ENCODE results near the gene SOX12.

The SOX12 gene

GRCh38 chr20:278181-278580, 47.2 kb upstream of the SOX12 start:
- H3K4me3 ChIP-seq (ENCODE audit: insufficient read depth in 1 of 2, low read depth in 1 of 2, low read length in 2 of 2), result no peak overlapping the region
- H3K36me3 ChIP-seq (ENCODE audit: control insufficient read depth in 1 of 2, insufficient read depth in 2 of 2, low read depth in 1 of 2, low read length in 2 of 2), result peaks cover 19 to 57% of the 10 kb centered on the region in 2 experiments
- no peak overlapping the region for H2BK5ac ChIP-seq (ENCODE audit: low read depth, low read length, poor library complexity, severe bottlenecking)
- H3K18ac ChIP-seq (ENCODE audit: low read depth in 1 of 2, low read length in 2 of 2), result no peak overlapping the region
- no peak overlapping the region for H3K9ac ChIP-seq (ENCODE audit: low read length)
- no peak overlapping the region for H2AFZ ChIP-seq (ENCODE audit: low read depth, low read length)
- H4K91ac ChIP-seq (ENCODE audit: low read length), result no peak overlapping the region
- H3K4me1 ChIP-seq (ENCODE audit: control insufficient read depth, insufficient read depth, low read depth, low read length), result no peaks in the 10 kb centered on the region
- H3K23ac ChIP-seq (ENCODE audit: low read length in 2 of 2), result no peak overlapping the region
- no peak for DNase-seq
- no peak overlapping the region for H2BK120ac ChIP-seq (ENCODE audit: low read depth, low read length)
- H2BK12ac ChIP-seq (ENCODE audit: low read length in 2 of 2), result no peak overlapping the region
- 95% methylated on average over 5 of the region's 5 CpGs for WGBS
- no peak overlapping the region for H3K4ac ChIP-seq (ENCODE audit: low read depth in 1 of 2, low read length in 2 of 2)
- H3K14ac ChIP-seq (ENCODE audit: low read length in 2 of 2), result no peak overlapping the region
- H3K9me3 ChIP-seq (ENCODE audit: control insufficient read depth, low read length), result no peaks in the 10 kb centered on the region
- no peaks in the 10 kb centered on the region for H3K27me3 ChIP-seq (ENCODE audit: control insufficient read depth in 1 of 2, insufficient read depth in 1 of 2, low read length in 2 of 2)
- no peak overlapping the region for H2BK15ac ChIP-seq (ENCODE audit: low read depth, poor library complexity, severe bottlenecking)
- no peak overlapping the region for H3K4me2 ChIP-seq (ENCODE audit: low read length, poor library complexity, severe bottlenecking)
- H3K27ac ChIP-seq (ENCODE audit: low read length, poor library complexity, severe bottlenecking), result no peak overlapping the region
- no peak overlapping the region for H4K8ac ChIP-seq (ENCODE audit: low read length)
- peaks cover 1% of the 10 kb centered on the region for H3K79me1 ChIP-seq (replicated peaks; ENCODE audit: low read length, poor library complexity, severe bottlenecking)
- no peak overlapping the region for H2AK5ac ChIP-seq (ENCODE audit: low read length, severe bottlenecking)

- Histone ChIP-seq H2BK15ac (ENCODE audit: low read depth, poor library complexity, severe bottlenecking) (no peak overlapping the region), H3K4ac (ENCODE audit: low read depth in 1 of 2, low read length in 2 of 2) (no peak overlapping the region), H2BK12ac (ENCODE audit: low read length in 2 of 2) (no peak overlapping the region), H2AK5ac (ENCODE audit: low read length, severe bottlenecking) (no peak overlapping the region), H3K9me3 (ENCODE audit: control insufficient read depth, low read length) (no peaks in the 10 kb centered on the region), H3K23ac (ENCODE audit: low read length in 2 of 2) (no peak overlapping the region), H3K14ac (ENCODE audit: low read length in 2 of 2) (no peak overlapping the region), H3K4me3 (ENCODE audit: insufficient read depth in 1 of 2, low read depth in 1 of 2, low read length in 2 of 2) (peak overlapping the region in 1 of 2 experiments; percentile 66), H3K27ac (ENCODE audit: low read length, poor library complexity, severe bottlenecking) (no peak overlapping the region), H3K27me3 (ENCODE audit: control insufficient read depth in 1 of 2, insufficient read depth in 1 of 2, low read length in 2 of 2) (no peaks in the 10 kb centered on the region), H3K4me1 (ENCODE audit: control insufficient read depth, insufficient read depth, low read depth, low read length) (no peaks in the 10 kb centered on the region), H3K9ac (ENCODE audit: low read length) (no peak overlapping the region), H2BK5ac (ENCODE audit: low read depth, low read length, poor library complexity, severe bottlenecking) (no peak overlapping the region), H2BK120ac (ENCODE audit: low read depth, low read length) (no peak overlapping the region), H4K91ac (ENCODE audit: low read length) (no peak overlapping the region), H3K18ac (ENCODE audit: low read depth in 1 of 2, low read length in 2 of 2) (no peak overlapping the region), H3K36me3 (ENCODE audit: control insufficient read depth in 1 of 2, insufficient read depth in 2 of 2, low read depth in 1 of 2, low read length in 2 of 2) (peaks cover 23 to 60% of the 10 kb centered on the region in 2 experiments), H3K79me1 (replicated peaks; ENCODE audit: low read length, poor library complexity, severe bottlenecking) (peaks cover 1% of the 10 kb centered on the region), H4K8ac (ENCODE audit: low read length) (no peak overlapping the region), H2AFZ (ENCODE audit: low read depth, low read length) (no peak overlapping the region), H3K4me2 (ENCODE audit: low read length, poor library complexity, severe bottlenecking) (no peak overlapping the region)
- 80% methylated on average over 45 of the region's 88 CpGs for WGBS
- no peak for DNase-seq
These were observed 46.5 kb upstream of the SOX12 start for GRCh38 chr20:278607-279571.

- Histone ChIP-seq H3K27ac (ENCODE audit: low read length, poor library complexity, severe bottlenecking) (no peak overlapping the region), H3K4me2 (ENCODE audit: low read length, poor library complexity, severe bottlenecking) (no peak overlapping the region), H2BK15ac (ENCODE audit: low read depth, poor library complexity, severe bottlenecking) (no peak overlapping the region), H3K27me3 (ENCODE audit: control insufficient read depth in 1 of 2, insufficient read depth in 1 of 2, low read length in 2 of 2) (no peaks in the 10 kb centered on the region), H2BK120ac (ENCODE audit: low read depth, low read length) (no peak overlapping the region), H2AK5ac (ENCODE audit: low read length, severe bottlenecking) (no peak overlapping the region), H3K14ac (ENCODE audit: low read length in 2 of 2) (no peak overlapping the region), H3K9ac (ENCODE audit: low read length) (no peak overlapping the region), H4K91ac (ENCODE audit: low read length) (no peak overlapping the region), H3K36me3 (ENCODE audit: control insufficient read depth in 1 of 2, insufficient read depth in 2 of 2, low read depth in 1 of 2, low read length in 2 of 2) (peaks cover 12 to 23% of the 10 kb centered on the region in 2 experiments), H3K4me3 (ENCODE audit: insufficient read depth in 1 of 2, low read depth in 1 of 2, low read length in 2 of 2) (no peak overlapping the region), H3K9me3 (ENCODE audit: control insufficient read depth, low read length) (no peaks in the 10 kb centered on the region), H2BK5ac (ENCODE audit: low read depth, low read length, poor library complexity, severe bottlenecking) (no peak overlapping the region), H2AFZ (ENCODE audit: low read depth, low read length) (no peak overlapping the region), H3K4ac (ENCODE audit: low read depth in 1 of 2, low read length in 2 of 2) (no peak overlapping the region), H3K23ac (ENCODE audit: low read length in 2 of 2) (no peak overlapping the region), H4K8ac (ENCODE audit: low read length) (no peak overlapping the region), H3K4me1 (ENCODE audit: control insufficient read depth, insufficient read depth, low read depth, low read length) (no peaks in the 10 kb centered on the region), H2BK12ac (ENCODE audit: low read length in 2 of 2) (no peak overlapping the region), H3K18ac (ENCODE audit: low read depth in 1 of 2, low read length in 2 of 2) (no peak overlapping the region), H3K79me1 (replicated peaks; ENCODE audit: low read length, poor library complexity, severe bottlenecking) (peaks cover 11% of the 10 kb centered on the region)
- WGBS, result 73% methylated on average over 3 of the region's 3 CpGs
- DNase-seq, result no peak
These were observed 41.2 kb upstream of the SOX12 start for GRCh38 chr20:284172-284571.

GRCh38 chr20:286508-286907, 38.8 kb upstream of the SOX12 start:
- peaks cover 13% of the 10 kb centered on the region for H3K79me1 ChIP-seq (replicated peaks; ENCODE audit: low read length, poor library complexity, severe bottlenecking)
- H3K4ac ChIP-seq (ENCODE audit: low read depth in 1 of 2, low read length in 2 of 2), result no peak overlapping the region
- no peak overlapping the region for H2BK120ac ChIP-seq (ENCODE audit: low read depth, low read length)
- no peak overlapping the region for H3K4me3 ChIP-seq (ENCODE audit: insufficient read depth in 1 of 2, low read depth in 1 of 2, low read length in 2 of 2)
- H3K4me1 ChIP-seq (ENCODE audit: control insufficient read depth, insufficient read depth, low read depth, low read length), result peaks cover 3% of the 10 kb centered on the region
- no peak overlapping the region for H3K23ac ChIP-seq (ENCODE audit: low read length in 2 of 2)
- no peak overlapping the region for H2AK5ac ChIP-seq (ENCODE audit: low read length, severe bottlenecking)
- no peak overlapping the region for H3K9ac ChIP-seq (ENCODE audit: low read length)
- H2BK5ac ChIP-seq (ENCODE audit: low read depth, low read length, poor library complexity, severe bottlenecking), result no peak overlapping the region
- H4K8ac ChIP-seq (ENCODE audit: low read length), result no peak overlapping the region
- 90% methylated on average over 2 of the region's 2 CpGs for WGBS
- no peak overlapping the region for H2AFZ ChIP-seq (ENCODE audit: low read depth, low read length)
- peaks cover 8 to 14% of the 10 kb centered on the region in 2 experiments for H3K36me3 ChIP-seq (ENCODE audit: control insufficient read depth in 1 of 2, insufficient read depth in 2 of 2, low read depth in 1 of 2, low read length in 2 of 2)
- no peak for DNase-seq
- no peak overlapping the region for H3K27ac ChIP-seq (ENCODE audit: low read length, poor library complexity, severe bottlenecking)
- H3K9me3 ChIP-seq (ENCODE audit: control insufficient read depth, low read length), result no peaks in the 10 kb centered on the region
- H3K4me2 ChIP-seq (ENCODE audit: low read length, poor library complexity, severe bottlenecking), result no peak overlapping the region
- no peaks in the 10 kb centered on the region for H3K27me3 ChIP-seq (ENCODE audit: control insufficient read depth in 1 of 2, insufficient read depth in 1 of 2, low read length in 2 of 2)
- H2BK15ac ChIP-seq (ENCODE audit: low read depth, poor library complexity, severe bottlenecking), result no peak overlapping the region
- H3K14ac ChIP-seq (ENCODE audit: low read length in 2 of 2), result no peak overlapping the region
- no peak overlapping the region for H4K91ac ChIP-seq (ENCODE audit: low read length)
- H3K18ac ChIP-seq (ENCODE audit: low read depth in 1 of 2, low read length in 2 of 2), result no peak overlapping the region
- H2BK12ac ChIP-seq (ENCODE audit: low read length in 2 of 2), result no peak overlapping the region
